ENCODE results near the gene HADHB.

Gene HADHB

GRCh38 chr2:26269571-26270158 is 24.9 kb downstream of the HADHB start:
- TF ChIP-seq GATA2 (IDR thresholded peaks at IDR 0.05; ENCODE audit: low read depth, low read length) (no peak), GATA3 (IDR thresholded peaks at IDR 0.05; ENCODE audit: low read depth, low read length) (no peak)

- TF ChIP-seq GATA3 (IDR thresholded peaks at IDR 0.05; ENCODE audit: low read depth, low read length) (no peak), GATA2 (IDR thresholded peaks at IDR 0.05; ENCODE audit: low read depth, low read length) (no peak)
Measured at GRCh38 chr2:26270373-26270772, 25.6 kb downstream of the HADHB start.

- TF ChIP-seq GATA3 (IDR thresholded peaks at IDR 0.05; ENCODE audit: low read depth, low read length), result no peak
- no peak for TF ChIP-seq GATA2 (IDR thresholded peaks at IDR 0.05; ENCODE audit: low read depth, low read length)
Measured at GRCh38 chr2:26273501-26273900, 28.8 kb downstream of the HADHB start.

GRCh38 chr2:26274058-26274613 is 29.4 kb downstream of the HADHB start:
- no peak for TF ChIP-seq GATA2 (IDR thresholded peaks at IDR 0.05; ENCODE audit: low read depth, low read length)
- TF ChIP-seq GATA3 (IDR thresholded peaks at IDR 0.05; ENCODE audit: low read depth, low read length), result no peak

GRCh38 chr2:26276484-26277227 is 31.9 kb downstream of the HADHB start:
- TF ChIP-seq GATA3 (IDR thresholded peaks at IDR 0.05; ENCODE audit: low read depth, low read length), result peak; percentile 56
- no peak; the same call in 1 of the 2 replicates for TF ChIP-seq GATA2 (IDR thresholded peaks at IDR 0.05; ENCODE audit: low read depth, low read length)

GRCh38 chr2:26279886-26280285 is 35.1 kb downstream of the HADHB start:
- TF ChIP-seq GATA2 (IDR thresholded peaks at IDR 0.05; ENCODE audit: low read depth, low read length), result no peak
- TF ChIP-seq GATA3 (IDR thresholded peaks at IDR 0.05; ENCODE audit: low read depth, low read length), result no peak

- TF ChIP-seq GATA3 (IDR thresholded peaks at IDR 0.05; ENCODE audit: low read depth, low read length) (no peak), GATA2 (IDR thresholded peaks at IDR 0.05; ENCODE audit: low read depth, low read length) (no peak)
Measured at GRCh38 chr2:26281226-26281625, 36.5 kb downstream of the HADHB start.

GRCh38 chr2:26283606-26284005 is 38.9 kb downstream of the HADHB start:
- TF ChIP-seq GATA2 (IDR thresholded peaks at IDR 0.05; ENCODE audit: low read depth, low read length), result no peak
- TF ChIP-seq GATA3 (IDR thresholded peaks at IDR 0.05; ENCODE audit: low read depth, low read length), result no peak

- TF ChIP-seq GATA3 (IDR thresholded peaks at IDR 0.05; ENCODE audit: low read depth, low read length) (no peak), GATA2 (IDR thresholded peaks at IDR 0.05; ENCODE audit: low read depth, low read length) (no peak)
Measured at GRCh38 chr2:26284132-26284531, 39.4 kb downstream of the HADHB start.

- no peak for TF ChIP-seq GATA2 (IDR thresholded peaks at IDR 0.05; ENCODE audit: low read depth, low read length)
- no peak for TF ChIP-seq GATA3 (IDR thresholded peaks at IDR 0.05; ENCODE audit: low read depth, low read length)
Measured at GRCh38 chr2:26285931-26286330, 41.2 kb downstream of the HADHB start.

GRCh38 chr2:26290001-26290400 is 45.3 kb downstream of the HADHB start:
- TF ChIP-seq GATA2 (IDR thresholded peaks at IDR 0.05; ENCODE audit: low read depth, low read length) (no peak), GATA3 (IDR thresholded peaks at IDR 0.05; ENCODE audit: low read depth, low read length) (no peak)

GRCh38 chr2:26292646-26293045 is 47.9 kb downstream of the HADHB start:
- no peak for TF ChIP-seq GATA3 (IDR thresholded peaks at IDR 0.05; ENCODE audit: low read depth, low read length)

- TF ChIP-seq GATA2 (IDR thresholded peaks at IDR 0.05; ENCODE audit: low read depth, low read length), result no peak
- TF ChIP-seq GATA3 (IDR thresholded peaks at IDR 0.05; ENCODE audit: low read depth, low read length), result no peak
Measured at GRCh38 chr2:26295511-26295910, 50.8 kb downstream of the HADHB start.

GRCh38 chr2:26297061-26297460 is 52.3 kb downstream of the HADHB start:
- TF ChIP-seq GATA3 (IDR thresholded peaks at IDR 0.05; ENCODE audit: low read depth, low read length), result no peak
- TF ChIP-seq GATA2 (IDR thresholded peaks at IDR 0.05; ENCODE audit: low read depth, low read length), result no peak

- TF ChIP-seq GATA3 (IDR thresholded peaks at IDR 0.05; ENCODE audit: low read depth, low read length) (no peak), GATA2 (IDR thresholded peaks at IDR 0.05; ENCODE audit: low read depth, low read length) (no peak)
Measured at GRCh38 chr2:26298286-26298637, 53.5 kb downstream of the HADHB start.
